Stimulated activated CD8-positive, alpha-beta memory T cell treated with anti-CD3 and anti-CD28 coated beads, Interleukin-12 subunit alpha, Interleukin-12 subunit beta, amount 100 ng/mL, for 1 hour (primary cell): Measurements from ENCODE around the gene ARPC2.
"Not testable (repeated sequence)": the region's sequence is repeated elsewhere in the genome, so short reads cannot be mapped to it uniquely, and the experiment has no call there.

Experiments
- DNase-seq: peaks from one replicate; pipeline ENCODE4 v3.0.0-alpha.2; 2020; ENCODE audit warnings: low read depth

Gene ARPC2

DNA sequence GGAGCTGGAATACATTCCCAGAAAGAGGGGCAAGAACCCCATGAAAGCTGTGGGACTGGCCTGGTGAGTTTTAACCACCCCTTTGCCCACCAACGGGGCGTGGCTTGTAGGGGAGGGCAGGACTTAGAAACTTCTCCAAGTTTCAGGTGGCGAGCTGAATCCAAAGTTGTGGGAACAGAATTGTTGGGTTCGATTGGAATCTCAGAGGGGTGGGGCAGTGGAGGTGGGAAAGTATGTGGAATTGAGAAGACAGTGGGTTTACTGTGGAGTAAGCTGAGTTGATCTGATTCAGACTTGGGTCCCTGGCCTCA, 54.5 kb downstream of the ARPC2 start:
- DNase-seq: no peak

DNA sequence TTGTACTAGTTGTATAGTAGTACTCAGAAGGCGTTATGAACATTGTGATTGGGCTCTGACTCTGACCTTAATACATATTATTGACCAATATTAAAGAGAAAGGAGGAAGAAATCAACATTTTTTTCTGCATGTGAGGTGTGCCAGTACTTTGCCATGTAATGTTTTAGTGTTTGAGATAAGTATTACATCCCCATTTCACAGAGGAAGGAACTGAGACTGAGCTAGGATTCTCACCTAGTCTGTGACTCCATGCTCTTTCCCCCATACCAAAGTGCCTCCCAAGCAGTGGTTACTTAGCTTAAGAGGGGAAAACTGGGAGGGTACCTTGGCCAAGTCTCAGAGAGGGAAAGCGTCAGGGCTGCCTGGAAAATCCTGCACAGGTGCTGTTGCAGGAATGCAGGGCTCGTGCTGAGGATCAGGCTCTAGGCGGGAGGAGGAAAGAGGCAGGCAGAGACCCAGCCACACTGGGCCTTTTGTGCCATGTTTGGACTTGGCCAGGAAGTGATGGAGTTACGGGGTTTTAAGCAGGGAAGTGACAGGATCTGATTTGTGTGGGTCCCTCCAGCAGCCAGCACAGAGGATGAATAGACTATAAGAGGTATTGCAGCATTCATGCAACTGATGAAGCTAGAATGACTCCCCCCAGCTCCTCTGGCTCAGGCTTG, 55.0 kb downstream of the ARPC2 start:
- DNase-seq: no peak

DNA sequence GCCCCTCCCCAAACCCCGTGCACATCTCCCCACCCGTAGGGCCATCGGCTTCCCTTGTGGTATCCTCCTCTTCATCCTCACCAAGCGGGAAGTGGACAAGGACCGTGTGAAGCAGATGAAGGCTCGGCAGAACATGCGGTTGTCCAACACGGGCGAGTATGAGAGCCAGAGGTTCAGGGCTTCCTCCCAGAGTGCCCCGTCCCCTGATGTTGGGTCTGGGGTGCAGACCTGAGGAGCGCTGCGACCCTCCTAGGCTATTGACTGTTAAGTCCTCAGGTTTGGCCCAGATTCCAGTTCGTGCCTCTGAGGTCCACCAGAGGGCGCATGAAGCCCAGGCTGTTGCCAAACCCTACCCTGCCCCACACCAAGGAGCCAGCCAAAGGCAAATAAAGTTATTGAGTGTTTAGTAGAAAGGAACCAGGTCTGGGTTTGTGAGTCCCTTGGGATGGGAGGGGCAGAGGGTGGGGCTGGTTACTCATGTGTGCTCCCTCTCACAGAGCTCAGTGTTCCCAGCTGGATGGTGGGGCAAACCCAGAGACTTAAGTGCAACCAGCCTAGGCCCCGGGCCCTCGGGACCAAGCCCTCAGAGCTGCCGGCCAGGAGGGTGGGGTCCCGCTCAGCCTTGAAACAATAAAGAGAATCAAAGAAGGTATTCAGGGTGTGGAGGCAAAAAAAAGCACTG, 55.7 kb downstream of the ARPC2 start:
- peak; percentile 68 for DNase-seq

DNA sequence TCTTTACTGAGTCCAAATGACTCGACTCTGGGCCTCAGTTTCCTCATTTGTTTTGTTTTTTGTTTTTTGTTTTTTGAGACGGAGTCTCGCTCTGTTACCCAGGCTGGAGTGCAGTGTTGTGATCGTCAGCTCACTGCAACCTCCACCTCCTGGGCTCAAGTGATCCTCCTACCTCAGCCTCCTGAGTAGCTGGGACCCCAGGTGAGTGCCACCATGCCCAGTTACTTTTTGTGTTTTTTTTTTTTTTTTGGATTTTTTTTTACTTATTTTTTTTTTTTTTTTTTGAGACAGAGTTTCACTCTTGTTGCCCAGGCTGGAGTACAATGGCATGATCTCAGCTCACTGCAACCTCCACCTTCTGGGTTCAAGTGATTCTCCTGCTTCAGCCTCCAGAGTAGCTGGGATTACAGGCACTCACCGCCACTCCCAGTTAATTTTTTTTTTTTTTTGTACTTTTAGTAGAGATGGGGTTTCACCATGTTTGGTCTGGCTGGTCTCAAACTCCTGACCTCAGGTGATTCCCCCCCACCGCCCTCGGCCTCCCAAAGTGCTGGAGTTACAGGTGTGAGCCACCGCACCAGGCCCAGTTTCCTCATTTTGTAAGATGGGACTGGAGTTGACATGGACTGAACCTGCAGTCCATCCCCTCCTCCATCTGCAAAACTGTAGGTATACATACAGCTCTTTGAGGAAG, 56.4 kb downstream of the ARPC2 start:
- DNase-seq: not testable (repeated sequence)

DNA sequence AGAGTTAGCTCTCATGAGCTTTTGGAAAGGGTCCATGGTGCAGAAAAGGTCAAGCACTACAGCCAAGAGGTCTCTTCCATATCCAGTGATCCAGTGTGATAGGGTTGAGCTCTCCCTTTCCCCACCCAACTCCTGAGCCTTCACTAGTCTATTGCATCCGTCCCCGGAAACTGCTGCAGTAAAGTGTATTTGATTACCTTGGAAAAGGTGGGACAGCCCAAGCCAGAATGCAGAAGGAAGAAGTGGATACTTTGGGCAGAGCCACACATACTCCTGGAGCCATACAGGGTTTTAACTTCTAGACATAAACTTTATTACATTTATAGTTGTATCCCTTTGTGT, 56.9 kb downstream of the ARPC2 start:
- DNase-seq: no peak

DNA sequence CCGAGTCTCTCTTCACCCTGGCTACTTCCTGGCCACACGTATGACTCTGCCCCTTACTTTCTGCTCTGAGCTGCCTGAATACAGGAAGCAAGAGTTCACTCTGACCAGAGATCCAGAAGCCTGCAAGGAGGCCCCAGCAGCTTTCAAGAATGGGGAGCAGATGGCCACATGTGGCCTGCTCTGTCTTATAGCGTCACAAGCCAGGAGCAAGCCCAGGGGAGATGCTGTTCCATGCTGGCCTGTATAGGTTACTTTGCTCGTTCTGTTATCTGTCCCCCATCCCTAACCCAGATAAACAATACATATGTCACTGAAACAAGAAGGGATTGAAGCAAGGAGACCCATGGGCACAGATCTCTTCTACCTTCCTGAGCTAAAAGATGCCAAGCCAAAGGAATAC, 57.6 kb downstream of the ARPC2 start:
- DNase-seq: no peak

DNA sequence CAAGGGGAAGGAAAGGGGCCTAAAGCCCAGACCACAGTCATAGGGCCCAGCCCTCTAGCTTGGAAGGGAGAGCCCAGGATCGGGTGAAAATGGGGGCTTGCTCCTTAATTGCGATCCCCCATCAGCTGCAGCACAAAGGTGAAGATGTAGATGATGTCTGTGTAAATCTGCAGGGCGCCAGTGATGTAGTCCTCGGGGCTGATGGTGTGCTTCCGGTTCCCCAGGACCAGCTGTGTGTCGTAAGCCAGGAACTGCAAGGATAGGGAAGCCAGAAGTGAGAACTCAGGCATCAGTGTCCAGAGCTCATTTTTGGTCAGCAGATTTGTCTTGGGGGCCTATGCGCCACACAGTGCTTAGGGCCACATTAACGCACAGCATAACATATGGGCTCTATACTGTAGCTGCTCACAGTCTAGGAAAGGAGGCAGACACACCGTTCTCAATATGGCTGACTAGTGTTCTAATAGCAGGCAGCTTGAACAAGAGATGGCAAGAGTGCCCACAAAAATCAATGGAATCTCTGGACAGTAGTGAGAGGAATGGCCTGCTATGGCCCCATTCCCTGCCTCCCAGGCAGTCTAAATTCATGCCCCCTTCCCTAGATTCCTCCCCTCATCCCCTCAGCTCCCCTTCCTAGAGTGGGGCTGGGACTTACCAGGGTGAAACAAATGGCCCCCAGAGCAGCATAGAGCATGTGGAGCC, 58.5 kb downstream of the ARPC2 start:
- no peak for DNase-seq

DNA sequence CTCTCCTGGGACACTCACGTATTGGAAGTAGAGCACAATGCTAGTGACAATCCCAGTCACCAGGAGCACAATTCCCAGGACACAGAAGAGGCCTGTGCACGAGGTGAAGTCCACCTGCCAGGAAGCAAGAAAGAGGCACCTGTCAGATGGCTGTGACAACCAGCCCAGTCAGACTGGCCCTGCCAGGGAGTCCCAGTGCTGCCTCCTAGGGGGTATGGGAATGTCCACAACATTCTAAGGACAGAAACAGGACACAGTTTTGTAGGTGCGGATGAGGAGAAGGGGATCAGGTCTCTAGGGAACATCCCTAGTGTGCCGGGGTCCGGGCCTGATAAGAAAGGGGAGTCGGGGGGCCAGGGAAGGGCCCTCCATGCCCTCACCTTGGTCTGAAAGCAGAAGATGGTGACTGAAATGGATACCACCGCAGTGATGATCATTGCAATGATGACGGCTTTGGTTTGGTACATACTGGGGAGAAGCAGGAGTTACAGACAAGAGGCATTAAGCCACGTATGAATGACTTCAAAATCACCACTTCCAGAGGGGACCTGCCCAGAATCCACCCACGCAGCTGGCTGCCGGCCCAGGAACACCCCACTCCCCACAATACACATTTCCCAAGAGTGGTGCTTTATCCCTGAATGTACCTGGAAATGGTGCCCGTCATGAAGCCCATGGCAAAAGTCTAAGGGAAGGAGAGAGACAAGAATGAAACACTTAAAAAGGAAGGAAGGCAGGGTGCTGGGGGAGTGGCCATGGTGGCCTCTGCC, 60.2 kb downstream of the ARPC2 start:
- DNase-seq: no peak

DNA sequence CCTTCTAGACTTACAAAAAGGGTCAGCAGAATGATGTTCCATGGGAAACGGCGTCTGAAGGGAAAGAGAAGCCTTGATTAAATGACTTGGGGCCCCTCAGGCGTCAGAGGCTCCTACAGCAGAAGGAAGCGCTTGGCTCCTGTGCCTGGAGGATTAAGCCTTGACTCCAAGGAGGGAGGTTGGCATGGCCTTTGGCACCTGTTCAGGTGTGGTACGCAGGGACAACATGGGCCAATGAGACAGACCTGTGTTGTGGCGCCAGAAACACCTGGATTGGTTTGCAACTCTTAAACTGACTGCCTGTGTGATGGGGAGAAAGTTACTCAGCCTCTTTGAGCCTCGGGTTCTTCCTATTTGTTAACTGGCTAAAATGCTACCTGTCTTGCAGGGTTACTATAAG, 60.9 kb downstream of the ARPC2 start:
- DNase-seq: no peak

DNA sequence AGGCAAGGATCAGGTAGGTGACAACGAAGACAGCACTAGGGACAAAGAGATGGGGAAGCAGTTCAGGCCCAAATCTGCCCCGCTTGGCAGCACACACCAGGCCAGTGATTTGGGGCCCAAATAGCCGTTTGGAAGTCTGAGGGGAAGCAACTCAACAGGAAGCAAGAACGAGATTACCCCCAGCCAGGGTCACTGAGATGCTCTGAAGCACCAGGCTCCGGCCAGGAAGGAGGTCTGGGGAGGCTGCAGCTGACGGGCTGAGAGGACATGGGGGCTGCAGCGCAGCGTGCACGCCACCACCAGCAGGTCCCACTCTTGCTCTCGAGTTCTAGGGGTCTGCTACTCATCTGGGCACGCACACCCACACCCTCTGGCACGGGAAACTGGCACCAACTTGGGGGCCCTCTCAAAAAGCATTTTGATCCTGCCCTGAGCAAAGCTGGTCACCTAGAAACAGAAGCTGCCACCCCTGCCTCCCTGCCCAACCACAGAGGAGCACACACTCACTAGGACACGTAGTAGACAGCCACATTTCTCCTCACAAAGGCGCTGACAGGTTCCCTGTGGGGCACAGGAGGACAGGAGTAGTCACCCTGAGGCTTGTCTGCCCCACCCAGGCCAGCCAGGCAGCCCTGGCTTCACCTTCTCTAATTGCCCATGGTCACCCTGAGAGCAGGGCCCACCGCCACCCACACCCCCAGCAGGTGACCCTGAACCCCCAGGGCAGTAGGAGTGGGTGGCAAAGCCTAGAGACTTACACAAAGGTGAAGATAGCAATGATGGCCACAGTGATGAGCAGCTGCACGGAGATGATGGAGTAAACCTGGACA, 61.8 kb downstream of the ARPC2 start:
- no peak for DNase-seq

DNA sequence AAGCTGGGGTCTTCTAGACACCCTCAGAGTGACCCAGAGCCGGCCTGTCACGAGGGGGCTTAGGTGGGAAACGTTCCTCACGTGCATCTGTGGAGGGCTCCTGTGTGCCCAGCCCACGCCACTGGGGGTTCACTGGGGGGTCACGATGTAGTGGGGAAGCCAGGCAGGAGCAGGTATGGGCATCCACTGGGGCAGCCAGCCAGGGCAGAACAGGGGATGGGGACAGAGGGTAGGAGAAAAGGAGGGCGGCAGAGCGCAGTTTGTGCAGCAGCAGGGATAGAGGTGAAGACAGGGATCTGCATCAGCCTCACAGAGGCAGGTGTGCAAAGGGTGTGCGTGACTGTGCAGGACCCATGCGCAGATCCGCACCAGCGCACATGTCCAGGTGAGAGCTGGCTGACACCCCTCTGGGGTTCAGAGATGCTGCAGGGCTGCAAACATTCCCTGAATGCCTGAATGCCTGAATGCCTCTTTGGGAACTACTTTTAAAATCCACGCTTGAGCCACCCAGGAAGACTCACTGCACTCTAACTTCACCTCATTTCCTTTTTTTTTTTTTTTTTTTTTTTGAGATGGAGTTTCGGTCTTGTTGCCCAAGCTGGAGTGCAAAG, 63.4 kb downstream of the ARPC2 start:
- no peak for DNase-seq

DNA sequence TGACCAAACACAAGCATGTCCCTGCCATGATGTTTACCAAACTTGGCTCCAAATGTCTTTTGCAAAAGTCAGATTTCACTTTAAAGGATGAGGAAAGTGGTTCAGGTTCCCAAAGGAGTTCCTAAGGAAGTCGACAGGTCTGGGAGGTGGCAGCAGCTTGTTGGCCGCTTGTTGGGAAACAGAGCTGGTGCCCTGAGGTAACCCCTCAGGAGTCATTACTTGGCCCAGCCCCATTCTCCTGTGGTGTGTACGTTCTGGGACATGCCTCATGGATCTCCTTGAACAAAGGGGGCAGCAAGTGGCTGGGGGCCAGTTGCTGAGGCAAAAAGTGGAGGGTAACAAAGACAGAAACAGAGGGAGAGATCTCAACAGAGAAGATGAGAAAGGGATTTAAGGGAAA, 64.5 kb downstream of the ARPC2 start:
- DNase-seq: no peak

DNA sequence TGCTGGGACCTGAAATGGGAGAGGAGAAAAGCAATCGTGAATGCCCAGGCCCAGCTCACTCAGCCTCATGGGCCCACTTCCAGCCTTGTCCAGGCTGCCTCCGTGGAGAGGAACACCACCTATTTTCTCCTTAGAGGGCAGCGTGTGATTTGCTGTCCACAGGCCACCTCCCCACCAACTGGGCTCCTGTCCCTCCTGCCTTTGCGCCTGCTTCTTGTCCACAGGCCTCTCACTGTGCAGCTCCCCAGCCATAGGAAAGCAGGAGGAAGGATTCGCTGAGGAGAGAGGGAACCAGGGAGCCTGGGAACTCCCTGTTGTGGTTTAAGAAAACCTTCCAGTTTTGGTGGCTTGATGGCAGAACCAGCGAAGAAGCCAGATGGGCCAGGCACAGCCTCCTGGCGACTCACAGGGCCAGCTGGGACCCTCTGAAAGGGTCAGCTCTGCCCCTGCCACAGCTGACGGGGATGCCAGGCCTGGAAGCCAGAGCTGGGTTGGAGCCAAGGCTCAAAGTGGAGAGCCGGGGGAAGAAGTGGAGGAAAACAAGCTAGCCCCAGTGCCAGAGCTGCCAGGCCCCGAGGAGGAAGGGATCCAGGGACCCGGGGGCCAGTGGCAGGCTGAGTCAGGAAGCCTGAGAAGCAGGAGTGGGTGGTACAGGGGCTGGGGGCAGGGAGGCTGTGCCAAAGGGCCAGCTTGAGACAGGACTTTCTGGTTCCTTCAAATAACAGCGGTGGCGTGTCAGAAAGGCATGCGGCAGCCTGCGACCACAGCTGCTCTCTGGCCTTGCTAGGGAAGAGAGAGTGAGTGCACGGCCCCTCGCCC, 65.4 kb downstream of the ARPC2 start:
- DNase-seq: no peak

DNA sequence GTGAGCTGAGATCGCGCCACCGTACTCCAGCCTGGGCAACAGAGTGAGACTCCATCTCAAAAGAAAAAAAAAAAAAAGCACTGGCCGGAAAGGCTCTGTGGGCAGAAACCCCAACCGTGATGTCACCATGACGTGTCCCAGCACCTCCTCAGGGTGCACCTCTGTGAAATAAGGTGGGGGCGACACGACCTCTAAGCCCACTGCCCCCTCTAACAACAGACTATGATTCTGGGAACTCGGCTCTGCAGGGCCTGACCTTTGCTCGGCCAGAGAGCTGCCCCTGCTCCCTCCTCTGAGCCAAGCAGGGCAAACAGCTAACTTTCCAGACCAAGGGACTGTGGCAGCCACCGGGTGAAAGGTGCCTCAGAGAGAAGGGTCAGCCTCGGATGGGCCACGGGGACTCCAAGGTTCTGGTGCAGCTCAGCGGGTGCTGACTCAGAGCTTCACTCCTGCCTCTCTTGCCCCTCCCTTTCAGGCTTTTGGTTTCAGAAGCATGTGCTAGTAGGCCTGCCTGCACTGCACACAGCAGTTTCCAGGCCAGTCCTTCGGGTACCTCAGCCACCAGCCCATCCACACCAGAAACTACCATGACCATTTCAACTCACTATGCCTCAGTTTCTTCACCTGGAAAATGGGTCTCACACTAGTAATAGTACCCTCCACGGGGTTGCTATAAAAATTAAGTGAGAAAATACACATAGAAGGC, 67.3 kb downstream of the ARPC2 start:
- no peak for DNase-seq

DNA sequence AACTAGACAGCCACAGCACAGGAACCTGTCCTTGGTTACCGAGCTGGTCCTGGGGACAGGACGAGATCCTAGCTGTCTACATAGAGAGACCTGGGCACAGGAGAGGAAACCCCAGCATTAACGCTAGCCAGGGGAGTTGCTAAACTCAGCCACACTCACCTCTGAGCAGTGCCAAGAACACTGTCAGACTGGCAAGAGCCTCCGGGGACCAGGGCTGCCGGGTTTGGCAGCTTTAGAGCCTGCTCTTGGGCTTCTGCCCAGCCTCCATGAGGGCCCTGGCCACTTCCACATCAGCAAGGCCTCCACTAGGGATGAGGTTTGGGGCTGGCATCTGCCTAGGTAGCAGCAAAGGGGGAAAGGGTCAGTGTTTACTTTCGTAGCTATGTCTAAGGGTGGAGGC, 68.6 kb downstream of the ARPC2 start:
- no peak for DNase-seq

DNA sequence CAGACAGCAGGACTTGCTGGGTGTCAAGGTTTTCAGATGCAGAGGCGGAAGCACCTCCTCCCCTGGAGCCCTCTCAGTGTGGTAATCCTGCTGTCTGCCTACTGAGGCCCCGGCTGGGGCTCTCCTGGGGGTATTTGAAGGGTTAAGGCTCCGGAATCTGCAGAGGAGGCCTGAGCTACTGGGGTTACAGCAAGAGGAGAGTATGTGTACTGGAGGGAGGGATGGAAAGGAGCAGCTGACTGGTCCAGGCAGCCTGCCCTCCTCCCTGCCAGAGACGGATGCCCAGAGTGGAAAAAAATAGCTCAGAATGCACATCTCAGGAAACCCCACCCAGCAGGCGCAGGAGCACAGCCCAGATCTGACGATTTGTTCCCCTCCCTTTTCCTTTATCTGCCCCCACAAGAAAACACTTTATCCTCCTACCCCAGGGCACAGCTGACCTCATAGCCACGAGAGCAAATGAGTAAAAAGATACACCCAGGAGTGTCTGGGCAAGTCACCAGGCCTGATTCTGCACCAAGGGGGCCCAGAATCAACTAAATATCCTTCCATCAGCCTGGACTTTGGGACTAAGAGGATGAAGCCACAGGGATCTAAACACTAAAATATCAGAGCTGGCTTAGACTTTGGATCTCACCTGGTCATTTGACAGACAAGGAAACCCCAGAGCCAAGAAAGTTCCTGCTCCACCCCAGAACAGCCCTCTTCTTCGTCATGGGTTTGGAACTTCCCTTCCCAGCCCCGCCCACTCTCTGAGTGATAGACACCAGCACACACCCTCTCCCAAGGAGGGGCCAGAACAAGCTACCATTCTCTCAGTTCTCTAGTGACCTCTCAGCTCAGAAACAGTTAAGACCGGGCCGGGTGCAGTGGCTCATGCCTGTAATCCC, 69.8 kb downstream of the ARPC2 start:
- peak; percentile 71 for DNase-seq

DNA sequence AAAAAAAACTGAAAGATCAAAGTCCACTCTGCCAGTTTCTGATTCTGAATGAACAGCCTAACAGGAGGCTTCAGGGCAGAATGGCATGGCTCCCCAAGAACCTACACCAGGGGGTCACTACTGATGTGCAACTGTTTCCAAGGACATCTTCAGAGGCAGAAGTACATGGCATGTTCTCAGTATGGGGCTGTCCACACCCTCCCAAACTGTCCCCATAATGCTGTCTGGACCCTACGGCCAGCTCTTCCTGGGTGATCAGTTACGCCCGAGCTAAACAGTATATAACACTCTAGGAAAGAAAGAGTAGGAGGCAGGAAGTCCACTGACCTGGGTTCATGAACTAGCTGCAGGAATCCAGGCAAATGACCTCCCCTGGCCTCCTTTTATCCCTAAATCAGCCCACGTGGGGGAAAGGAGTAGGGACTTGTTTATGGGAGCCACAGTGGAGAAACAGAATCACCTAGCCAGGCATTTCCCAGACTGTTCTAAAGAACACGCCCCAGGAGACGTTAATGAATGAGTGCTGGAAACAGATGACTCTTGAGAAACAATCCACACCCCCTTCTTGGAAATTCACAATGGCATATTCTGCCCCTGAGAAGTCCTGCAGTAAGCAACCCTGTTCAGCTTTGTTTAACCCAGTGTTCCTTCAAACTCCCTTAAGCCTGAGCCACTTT, 72.8 kb downstream of the ARPC2 start:
- no peak for DNase-seq
